Measurements from ENCODE around the gene HBEGF.

Gene HBEGF

DNA sequence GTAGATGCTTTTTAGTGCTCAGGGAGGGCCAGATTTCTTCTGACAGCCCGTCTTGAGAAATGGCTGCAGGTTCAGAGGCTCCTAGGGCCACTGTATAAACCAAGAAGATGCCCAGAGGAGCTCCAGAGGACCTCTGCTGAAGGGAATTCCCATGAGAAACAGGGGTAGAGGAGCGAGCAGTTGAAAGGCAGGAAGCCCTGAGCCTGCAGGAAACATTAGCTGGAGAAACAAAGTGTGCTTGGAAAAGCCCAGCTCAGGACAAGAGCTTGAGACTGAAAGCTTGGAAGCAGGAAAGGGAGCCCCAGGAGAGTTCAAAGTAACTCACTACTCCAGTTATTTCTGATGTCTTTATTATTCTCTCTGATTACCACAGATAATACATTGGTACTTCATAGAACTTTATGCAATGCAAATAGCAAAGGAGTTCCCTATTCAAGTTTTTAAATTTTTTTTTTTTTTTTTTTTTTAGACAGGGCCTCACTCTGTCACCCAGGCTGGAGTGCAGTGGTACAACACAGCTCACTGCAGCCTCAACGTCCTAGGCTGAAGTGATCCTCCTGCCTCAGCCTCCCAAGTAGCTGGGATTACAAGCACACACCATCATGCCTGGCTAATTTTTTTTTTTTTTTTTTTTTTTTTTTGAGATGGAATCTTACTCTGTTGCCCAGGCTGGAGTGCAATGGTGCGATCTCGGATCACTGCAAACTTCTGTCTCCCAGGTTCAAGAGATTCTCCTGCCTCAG, 16.5 kb downstream of the HBEGF start:
- Histone ChIP-seq H3K9me3 (ENCODE audit: control extremely low read depth in 1 of 5, control insufficient read depth in 4 of 5, insufficient read depth in 2 of 5, low read depth in 1 of 5, low read length in 4 of 5) (no peaks in the 10 kb centered on the region), H3K27ac (ENCODE audit: insufficient read depth in 1 of 2, low read depth in 1 of 2, low read length in 2 of 2, poor library complexity in 1 of 2, severe bottlenecking in 2 of 2) (no peak overlapping the region), H3K27me3 (replicated peaks in 2 of 5; ENCODE audit: control insufficient read depth in 4 of 5, insufficient read depth in 5 of 5, low read length in 4 of 5) (no peaks in the 10 kb centered on the region), H3K4me1 (ENCODE audit: control extremely low read depth in 1 of 4, control insufficient read depth in 4 of 4, insufficient read depth in 4 of 4, low read length in 3 of 4) (peaks cover 0 to under 1% (median 0%) of the 10 kb centered on the region in 4 experiments), H3K36me3 (ENCODE audit: control insufficient read depth in 4 of 4, insufficient read depth in 4 of 4, low read length in 3 of 4) (peaks cover 0 to 17% (median 0%) of the 10 kb centered on the region in 4 experiments), H3K4me3 (ENCODE audit: control insufficient read depth in 1 of 7, extremely low read depth in 1 of 7, insufficient read depth in 4 of 7, low read depth in 2 of 7, low read length in 6 of 7) (no peak overlapping the region)
- DNase-seq, result no peak
- CTCF ChIA-PET, result interaction anchor here (0.6 to 19.8 kb wide), 3 partner anchors 20 to 936 kb away, joined by 3 to 204 read pairs (median 3); partner anchors contain the start of genes HBEGF and SLC4A9
- POLR2A ChIA-PET, result no interaction called here
- 98% methylated on average over 5 of the region's 5 CpGs for WGBS (ENCODE audit: insufficient coverage)

DNA sequence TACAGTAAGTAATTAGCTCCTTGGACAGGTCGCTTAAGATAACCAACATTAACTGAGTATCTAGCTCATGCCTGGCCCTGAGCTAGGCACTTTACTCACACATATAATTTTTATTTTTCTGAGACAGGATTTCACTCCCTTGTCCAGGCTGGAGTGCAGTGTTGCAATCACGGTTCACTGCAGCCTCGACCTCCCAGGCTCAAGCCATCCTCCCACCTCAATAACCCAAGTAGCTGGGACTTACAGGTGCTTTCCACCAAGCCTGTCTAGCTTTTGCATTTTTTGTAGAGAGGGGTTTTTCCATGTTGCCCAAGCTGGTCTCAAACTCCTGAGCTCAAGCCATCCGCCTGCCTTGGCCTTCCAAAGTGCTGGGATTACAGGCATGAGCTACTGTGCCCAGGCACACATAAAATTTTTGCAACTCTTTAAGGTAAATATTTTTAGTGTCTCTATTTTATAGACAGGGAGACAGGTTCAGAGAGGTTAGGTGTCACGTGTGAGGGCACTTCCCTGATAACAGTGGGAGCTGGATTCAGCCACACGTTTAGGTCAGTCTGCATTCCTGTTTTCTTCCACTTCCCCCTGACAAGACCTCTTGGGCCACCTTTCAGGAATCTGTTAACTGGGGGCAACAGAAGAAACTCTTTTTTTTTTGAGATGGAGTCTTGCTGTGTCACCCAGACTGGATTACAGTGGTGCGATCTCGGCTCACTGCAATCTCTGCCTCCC, 18.2 kb downstream of the HBEGF start:
- CTCF ChIA-PET, result interaction anchor here (0.7 to 19.8 kb wide), 6 partner anchors 13 to 650 kb away, joined by 3 to 204 read pairs (median 5); partner anchors contain the start of gene HBEGF
- POLR2A ChIA-PET, result interaction anchor here (0.9 kb wide), 1 partner anchor 15 kb away, joined by 3 read pairs; no protein-coding TSS in a partner anchor
- Histone ChIP-seq H3K27ac (ENCODE audit: insufficient read depth in 1 of 2, low read depth in 1 of 2, low read length in 2 of 2, poor library complexity in 1 of 2, severe bottlenecking in 2 of 2) (no peak overlapping the region), H3K36me3 (ENCODE audit: control insufficient read depth in 4 of 4, insufficient read depth in 4 of 4, low read length in 3 of 4) (peaks cover 0 to 7% (median 0%) of the 10 kb centered on the region in 4 experiments), H3K4me3 (ENCODE audit: control insufficient read depth in 1 of 7, extremely low read depth in 1 of 7, insufficient read depth in 4 of 7, low read depth in 2 of 7, low read length in 6 of 7) (no peak overlapping the region), H3K27me3 (replicated peaks in 2 of 5; ENCODE audit: control insufficient read depth in 4 of 5, insufficient read depth in 5 of 5, low read length in 4 of 5) (no peaks in the 10 kb centered on the region), H3K4me1 (ENCODE audit: control extremely low read depth in 1 of 4, control insufficient read depth in 4 of 4, insufficient read depth in 4 of 4, low read length in 3 of 4) (peaks cover 0 to 4% (median 0%) of the 10 kb centered on the region in 4 experiments), H3K9me3 (ENCODE audit: control extremely low read depth in 1 of 5, control insufficient read depth in 4 of 5, insufficient read depth in 2 of 5, low read depth in 1 of 5, low read length in 4 of 5) (no peaks in the 10 kb centered on the region)
- no peak for DNase-seq
- WGBS (ENCODE audit: insufficient coverage), result 91% methylated on average over 5 of the region's 8 CpGs

- WGBS (ENCODE audit: insufficient coverage), result 86% methylated on average over 1 of the region's 2 CpGs
- CTCF ChIA-PET, result interaction anchor here (0.9 to 19.8 kb wide), 5 partner anchors 16 to 87 kb away, joined by 3 to 204 read pairs (median 6); partner anchors contain the start of gene HBEGF
- no peak overlapping the region for H3K27ac ChIP-seq (ENCODE audit: insufficient read depth in 1 of 2, low read depth in 1 of 2, low read length in 2 of 2, poor library complexity in 1 of 2, severe bottlenecking in 2 of 2)
These were observed 18.8 kb downstream of the HBEGF start for GRCh38 chr5:140327589-140327988.

GRCh38 chr5:140325486-140325885, 20.9 kb downstream of the HBEGF start:
- Histone ChIP-seq H3K27me3 (replicated peaks in 2 of 5; ENCODE audit: control insufficient read depth in 4 of 5, insufficient read depth in 5 of 5, low read length in 4 of 5) (no peaks in the 10 kb centered on the region), H3K36me3 (ENCODE audit: control insufficient read depth in 4 of 4, insufficient read depth in 4 of 4, low read length in 3 of 4) (no peaks in the 10 kb centered on the region), H3K9me3 (ENCODE audit: control extremely low read depth in 1 of 5, control insufficient read depth in 4 of 5, insufficient read depth in 2 of 5, low read depth in 1 of 5, low read length in 4 of 5) (no peaks in the 10 kb centered on the region), H3K4me1 (ENCODE audit: control extremely low read depth in 1 of 4, control insufficient read depth in 4 of 4, insufficient read depth in 4 of 4, low read length in 3 of 4) (peaks cover 0 to 11% (median 0%) of the 10 kb centered on the region in 4 experiments), H3K4me3 (ENCODE audit: control insufficient read depth in 1 of 7, extremely low read depth in 1 of 7, insufficient read depth in 4 of 7, low read depth in 2 of 7, low read length in 6 of 7) (no peak overlapping the region), H3K27ac (ENCODE audit: insufficient read depth in 1 of 2, low read depth in 1 of 2, low read length in 2 of 2, poor library complexity in 1 of 2, severe bottlenecking in 2 of 2) (no peak overlapping the region)
- POLR2A ChIA-PET, result no interaction called here
- CTCF ChIA-PET, result interaction anchor here (1.6 kb wide), 1 partner anchor 21 kb away, joined by 7 read pairs; the partner anchor contains the start of gene HBEGF
- DNase-seq, result no peak
- 100% methylated on average over 1 of the region's 3 CpGs for WGBS (ENCODE audit: insufficient coverage)

More at GRCh38 chr5:140327589-140327988, 18.8 kb downstream of the HBEGF start:
- Histone ChIP-seq H3K4me3 (ENCODE audit: control insufficient read depth in 1 of 7, extremely low read depth in 1 of 7, insufficient read depth in 4 of 7, low read depth in 2 of 7, low read length in 6 of 7) (no peak overlapping the region), H3K27me3 (replicated peaks in 2 of 5; ENCODE audit: control insufficient read depth in 4 of 5, insufficient read depth in 5 of 5, low read length in 4 of 5) (no peaks in the 10 kb centered on the region), H3K36me3 (ENCODE audit: control insufficient read depth in 4 of 4, insufficient read depth in 4 of 4, low read length in 3 of 4) (peaks cover 0 to 1% (median 0%) of the 10 kb centered on the region in 4 experiments), H3K9me3 (ENCODE audit: control extremely low read depth in 1 of 5, control insufficient read depth in 4 of 5, insufficient read depth in 2 of 5, low read depth in 1 of 5, low read length in 4 of 5) (no peaks in the 10 kb centered on the region), H3K4me1 (ENCODE audit: control extremely low read depth in 1 of 4, control insufficient read depth in 4 of 4, insufficient read depth in 4 of 4, low read length in 3 of 4) (peaks cover 0 to 6% (median 0%) of the 10 kb centered on the region in 4 experiments)
- no peak for DNase-seq
- POLR2A ChIA-PET, result interaction anchor here (0.9 kb wide), 1 partner anchor 15 kb away, joined by 3 read pairs; no protein-coding TSS in a partner anchor

DNA sequence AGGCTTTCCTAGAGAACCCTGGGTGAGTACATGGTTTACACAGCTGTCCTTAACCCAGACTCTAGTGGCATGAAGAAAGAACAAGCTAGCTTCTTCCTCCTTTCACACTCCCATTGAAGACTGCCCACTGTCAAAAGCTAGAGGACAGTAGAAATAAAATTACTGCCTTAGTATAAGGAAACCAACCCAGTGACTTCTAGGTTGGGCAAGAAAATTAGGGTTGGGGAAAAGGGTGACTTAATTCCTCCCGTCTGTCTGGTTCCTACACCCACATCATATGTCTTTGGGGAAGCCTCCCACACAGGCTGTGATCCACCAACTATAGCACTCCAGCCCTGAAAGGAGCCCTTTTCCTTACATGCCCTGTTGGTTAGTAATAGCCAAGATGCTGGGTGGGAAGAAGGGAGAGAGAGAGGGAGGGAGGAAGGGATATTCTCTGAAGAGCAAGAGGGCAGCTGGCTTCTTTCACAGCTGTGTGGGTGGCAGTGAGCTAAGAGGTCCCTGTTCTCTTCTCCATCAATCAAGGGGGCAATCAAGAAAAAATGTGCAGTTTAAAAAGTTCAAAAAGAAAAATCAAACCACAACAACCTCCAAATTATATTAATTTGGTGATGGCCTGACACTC, 21.7 kb downstream of the HBEGF start:
- WGBS (ENCODE audit: insufficient coverage), result no CpG with 5 or more reads among the region's 1 CpG
- DNase-seq, result no peak
- no peaks in the 10 kb centered on the region for H3K36me3 ChIP-seq (ENCODE audit: control insufficient read depth in 4 of 4, insufficient read depth in 4 of 4, low read length in 3 of 4)
- POLR2A ChIA-PET, result interaction anchor here (0.5 kb wide), 1 partner anchor 59 kb away, joined by 3 read pairs; no protein-coding TSS in a partner anchor
- H3K4me3 ChIP-seq (ENCODE audit: control insufficient read depth in 1 of 7, extremely low read depth in 1 of 7, insufficient read depth in 4 of 7, low read depth in 2 of 7, low read length in 6 of 7), result no peak overlapping the region
- H3K27me3 ChIP-seq (replicated peaks in 2 of 5; ENCODE audit: control insufficient read depth in 4 of 5, insufficient read depth in 5 of 5, low read length in 4 of 5), result no peaks in the 10 kb centered on the region
- H3K27ac ChIP-seq (ENCODE audit: insufficient read depth in 1 of 2, low read depth in 1 of 2, low read length in 2 of 2, poor library complexity in 1 of 2, severe bottlenecking in 2 of 2), result no peak overlapping the region
- no peaks in the 10 kb centered on the region for H3K9me3 ChIP-seq (ENCODE audit: control extremely low read depth in 1 of 5, control insufficient read depth in 4 of 5, insufficient read depth in 2 of 5, low read depth in 1 of 5, low read length in 4 of 5)
- peaks cover 0 to 11% (median 0%) of the 10 kb centered on the region in 4 experiments for H3K4me1 ChIP-seq (ENCODE audit: control extremely low read depth in 1 of 4, control insufficient read depth in 4 of 4, insufficient read depth in 4 of 4, low read length in 3 of 4)
- CTCF ChIA-PET, result interaction anchor here (1.4 to 1.6 kb wide), 2 partner anchors 13 to 21 kb away, joined by 4 to 7 read pairs; partner anchors contain the start of gene HBEGF

GRCh38 chr5:140324041-140324600, 22.3 kb downstream of the HBEGF start:
- Histone ChIP-seq H3K27ac (ENCODE audit: insufficient read depth in 1 of 2, low read depth in 1 of 2, low read length in 2 of 2, poor library complexity in 1 of 2, severe bottlenecking in 2 of 2) (no peak overlapping the region), H3K36me3 (ENCODE audit: control insufficient read depth in 4 of 4, insufficient read depth in 4 of 4, low read length in 3 of 4) (no peaks in the 10 kb centered on the region), H3K4me3 (ENCODE audit: control insufficient read depth in 1 of 7, extremely low read depth in 1 of 7, insufficient read depth in 4 of 7, low read depth in 2 of 7, low read length in 6 of 7) (no peak overlapping the region), H3K27me3 (replicated peaks in 2 of 5; ENCODE audit: control insufficient read depth in 4 of 5, insufficient read depth in 5 of 5, low read length in 4 of 5) (no peaks in the 10 kb centered on the region), H3K4me1 (ENCODE audit: control extremely low read depth in 1 of 4, control insufficient read depth in 4 of 4, insufficient read depth in 4 of 4, low read length in 3 of 4) (peaks cover 0 to 17% (median 0%) of the 10 kb centered on the region in 4 experiments), H3K9me3 (ENCODE audit: control extremely low read depth in 1 of 5, control insufficient read depth in 4 of 5, insufficient read depth in 2 of 5, low read depth in 1 of 5, low read length in 4 of 5) (no peaks in the 10 kb centered on the region)
- ChIA-PET CTCF (interaction anchor here (1.4 to 1.6 kb wide), 2 partner anchors 12 to 22 kb away, joined by 4 to 7 read pairs; partner anchors contain the start of gene HBEGF), POLR2A (no interaction called here)
- no peak for DNase-seq
- WGBS (ENCODE audit: insufficient coverage), result 92% methylated on average over 2 of the region's 5 CpGs

Measured in common myeloid progenitor, CD34-positive (primary cell).